K562 (cell line): ENCODE results near the gene PPP1R10. TPM values are rescaled to one million over a fixed set of nuclear protein-coding genes. Genes with fewer than 3 reads are reported as not detected.
A peak's percentile ranks its signal among the peaks of the same experiment; 100 is the strongest.

Experiments
- DACH1 ChIP-seq: fragments of 450-650 bp; IDR thresholded peaks from 2 replicates; pipeline ENCODE4 v1.6.1; 2018; ENCODE audit not compliant: partially characterized antibody
- DMBX1 ChIP-seq: fragments of 250-450 bp; sonication (Bioruptor Pico); IDR thresholded peaks from 2 replicates; pipeline ENCODE4 v1.8.0; 2022; ENCODE audit warnings: inconsistent platforms, mild to moderate bottlenecking, moderate library complexity, borderline replicate concordance
- ZNF324 ChIP-seq: fragments of 250-450 bp; sonication (Bioruptor Pico); IDR thresholded peaks from 2 replicates; pipeline ENCODE4 v1.4.0; 2020; ENCODE audit warnings: mild to moderate bottlenecking
- ZNF77 ChIP-seq: fragments of 250-450 bp; sonication (Bioruptor Pico); IDR thresholded peaks from 2 replicates; pipeline ENCODE4 v1.5.0; 2020
- polyA plus RNA-seq, 8 experiments: library from polyadenylated mRNA; depleted of rRNA in 4 of 8; stranded (reverse) in 5 of 8; unstranded in 3 of 8; fragments of >200 nt; fragmentation: Nextera tagmentation in 2 of 8; fragmentation: Illumina TruSeq in 1 of 8; extraction: Ambion mirVana in 2 of 8; extraction: Trizol in 1 of 8; gene quantifications; 2 replicates each; pipeline versions ENCODE4 v1.2.1 to v1.2.3, GENCODE V29; 2011 to 2014; ENCODE audit warnings: inconsistent platforms in 1 of 8, missing spikeins in 1 of 8
- total RNA-seq, 7 experiments: library from RNA; depleted of rRNA in 6 of 7; stranded (reverse); fragments of >200 nt in 6 of 7; fragmentation: Illumina TruSeq in 2 of 7; extraction: Trizol in 2 of 7; gene quantifications; 2 replicates each; pipeline versions ENCODE4 v1.2.1 to v1.2.3, GENCODE V29; 2011 to 2021; ENCODE audit warnings: low replicate concordance in 1 of 7
- TF ChIP-seq, protein P1 (sequence below): fragments of 450-650 bp; IDR thresholded peaks from 2 replicates; pipeline ENCODE4 v1.6.1; 2014; ENCODE audit warnings: low read depth, mild to moderate bottlenecking, moderate library complexity, borderline replicate concordance
- TF ChIP-seq, protein P2 (sequence below): sonication (generic); formaldehyde crosslinking; IDR thresholded peaks from 2 replicates; pipeline ENCODE4 v1.8.1; 2022; ENCODE audit warnings: missing genetic modification reagents
- TF ChIP-seq, protein P3 (sequence below): fragments of 250-450 bp; sonication (Bioruptor Pico); IDR thresholded peaks from 2 replicates; pipeline ENCODE4 v1.4.0; 2020; ENCODE audit warnings: mild to moderate bottlenecking, moderate library complexity
- TF ChIP-seq, protein P4 (sequence below): fragments of 250-450 bp; sonication (Bioruptor Pico); IDR thresholded peaks from 2 replicates; pipeline ENCODE4 v1.8.0; 2021; ENCODE audit warnings: mild to moderate bottlenecking, moderate library complexity
- TF ChIP-seq, protein P5 (sequence below): sonication (generic); formaldehyde crosslinking; IDR thresholded peaks from 2 replicates; pipeline ENCODE4 v1.8.1; 2023; ENCODE audit warnings: mild to moderate bottlenecking, missing genetic modification reagents

The PPP1R10 gene
- total and polyA plus RNA-seq, 9 of the 15 experiments (the other 6 are each of a cell fraction or from before 2014, with no cell fraction given): 14.1 to 65.5 (median 32.6) TPM

DNA sequence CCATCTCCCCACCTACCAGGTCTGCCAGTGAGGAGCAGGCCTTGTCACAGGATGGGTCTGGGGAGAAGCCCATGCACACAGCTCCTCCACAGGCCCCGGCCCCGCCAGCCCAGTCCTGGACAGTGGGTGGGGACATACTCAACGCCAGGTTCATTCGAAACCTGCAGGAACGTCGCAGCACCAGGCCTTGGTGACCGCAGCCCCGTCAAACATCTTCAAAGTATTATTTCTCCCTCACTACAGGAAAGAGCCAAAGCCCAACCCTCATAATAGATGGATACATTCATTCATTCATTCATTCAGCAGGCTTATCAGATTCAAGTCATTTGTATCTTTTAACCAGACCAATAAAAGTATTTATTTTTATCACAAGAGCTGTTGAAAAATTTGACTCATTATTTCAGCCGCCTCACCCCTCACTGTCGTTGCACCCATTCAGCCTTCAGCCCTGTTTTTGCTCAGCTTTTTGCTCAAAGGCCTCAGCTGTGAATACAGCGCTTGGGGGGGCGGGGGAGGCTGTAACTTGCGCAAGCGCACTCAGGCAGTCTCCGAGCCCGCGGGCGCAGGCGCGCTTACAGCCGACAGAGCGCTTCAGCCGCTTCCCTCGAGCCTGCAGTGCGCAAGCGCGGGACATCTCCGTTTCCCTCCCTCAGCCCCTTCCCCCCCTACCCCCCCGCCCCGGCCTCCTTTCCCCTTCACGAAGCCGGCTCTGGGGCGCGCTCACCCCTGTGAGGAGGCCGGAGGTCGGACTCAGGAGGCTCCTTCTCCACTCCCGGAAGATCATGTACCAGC lies 29.6 kb upstream of the PPP1R10 start, which contains the start of gene C6orf136 (continued):
- TF ChIP-seq, protein P1, sequence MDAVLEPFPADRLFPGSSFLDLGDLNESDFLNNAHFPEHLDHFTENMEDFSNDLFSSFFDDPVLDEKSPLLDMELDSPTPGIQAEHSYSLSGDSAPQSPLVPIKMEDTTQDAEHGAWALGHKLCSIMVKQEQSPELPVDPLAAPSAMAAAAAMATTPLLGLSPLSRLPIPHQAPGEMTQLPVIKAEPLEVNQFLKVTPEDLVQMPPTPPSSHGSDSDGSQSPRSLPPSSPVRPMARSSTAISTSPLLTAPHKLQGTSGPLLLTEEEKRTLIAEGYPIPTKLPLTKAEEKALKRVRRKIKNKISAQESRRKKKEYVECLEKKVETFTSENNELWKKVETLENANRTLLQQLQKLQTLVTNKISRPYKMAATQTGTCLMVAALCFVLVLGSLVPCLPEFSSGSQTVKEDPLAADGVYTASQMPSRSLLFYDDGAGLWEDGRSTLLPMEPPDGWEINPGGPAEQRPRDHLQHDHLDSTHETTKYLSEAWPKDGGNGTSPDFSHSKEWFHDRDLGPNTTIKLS: no peak
- TF ChIP-seq ZNF77 (CRISPR knock-in tag) (no peak), DMBX1 (CRISPR knock-in tag) (no peak), DACH1 (peak; percentile 82), ZNF324 (CRISPR knock-in tag) (no peak)
- TF ChIP-seq, protein P2, sequence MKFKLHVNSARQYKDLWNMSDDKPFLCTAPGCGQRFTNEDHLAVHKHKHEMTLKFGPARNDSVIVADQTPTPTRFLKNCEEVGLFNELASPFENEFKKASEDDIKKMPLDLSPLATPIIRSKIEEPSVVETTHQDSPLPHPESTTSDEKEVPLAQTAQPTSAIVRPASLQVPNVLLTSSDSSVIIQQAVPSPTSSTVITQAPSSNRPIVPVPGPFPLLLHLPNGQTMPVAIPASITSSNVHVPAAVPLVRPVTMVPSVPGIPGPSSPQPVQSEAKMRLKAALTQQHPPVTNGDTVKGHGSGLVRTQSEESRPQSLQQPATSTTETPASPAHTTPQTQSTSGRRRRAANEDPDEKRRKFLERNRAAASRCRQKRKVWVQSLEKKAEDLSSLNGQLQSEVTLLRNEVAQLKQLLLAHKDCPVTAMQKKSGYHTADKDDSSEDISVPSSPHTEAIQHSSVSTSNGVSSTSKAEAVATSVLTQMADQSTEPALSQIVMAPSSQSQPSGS (CRISPR knock-in tag): no peak
- TF ChIP-seq, protein P3, sequence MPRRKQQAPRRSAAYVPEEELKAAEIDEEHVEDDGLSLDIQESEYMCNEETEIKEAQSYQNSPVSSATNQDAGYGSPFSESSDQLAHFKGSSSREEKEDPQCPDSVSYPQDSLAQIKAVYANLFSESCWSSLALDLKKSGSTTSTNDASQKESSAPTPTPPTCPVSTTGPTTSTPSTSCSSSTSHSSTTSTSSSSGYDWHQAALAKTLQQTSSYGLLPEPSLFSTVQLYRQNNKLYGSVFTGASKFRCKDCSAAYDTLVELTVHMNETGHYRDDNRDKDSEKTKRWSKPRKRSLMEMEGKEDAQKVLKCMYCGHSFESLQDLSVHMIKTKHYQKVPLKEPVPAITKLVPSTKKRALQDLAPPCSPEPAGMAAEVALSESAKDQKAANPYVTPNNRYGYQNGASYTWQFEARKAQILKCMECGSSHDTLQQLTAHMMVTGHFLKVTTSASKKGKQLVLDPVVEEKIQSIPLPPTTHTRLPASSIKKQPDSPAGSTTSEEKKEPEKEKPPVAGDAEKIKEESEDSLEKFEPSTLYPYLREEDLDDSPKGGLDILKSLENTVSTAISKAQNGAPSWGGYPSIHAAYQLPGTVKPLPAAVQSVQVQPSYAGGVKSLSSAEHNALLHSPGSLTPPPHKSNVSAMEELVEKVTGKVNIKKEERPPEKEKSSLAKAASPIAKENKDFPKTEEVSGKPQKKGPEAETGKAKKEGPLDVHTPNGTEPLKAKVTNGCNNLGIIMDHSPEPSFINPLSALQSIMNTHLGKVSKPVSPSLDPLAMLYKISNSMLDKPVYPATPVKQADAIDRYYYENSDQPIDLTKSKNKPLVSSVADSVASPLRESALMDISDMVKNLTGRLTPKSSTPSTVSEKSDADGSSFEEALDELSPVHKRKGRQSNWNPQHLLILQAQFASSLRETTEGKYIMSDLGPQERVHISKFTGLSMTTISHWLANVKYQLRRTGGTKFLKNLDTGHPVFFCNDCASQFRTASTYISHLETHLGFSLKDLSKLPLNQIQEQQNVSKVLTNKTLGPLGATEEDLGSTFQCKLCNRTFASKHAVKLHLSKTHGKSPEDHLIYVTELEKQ (CRISPR knock-in tag): no peak
- TF ChIP-seq, protein P4, sequence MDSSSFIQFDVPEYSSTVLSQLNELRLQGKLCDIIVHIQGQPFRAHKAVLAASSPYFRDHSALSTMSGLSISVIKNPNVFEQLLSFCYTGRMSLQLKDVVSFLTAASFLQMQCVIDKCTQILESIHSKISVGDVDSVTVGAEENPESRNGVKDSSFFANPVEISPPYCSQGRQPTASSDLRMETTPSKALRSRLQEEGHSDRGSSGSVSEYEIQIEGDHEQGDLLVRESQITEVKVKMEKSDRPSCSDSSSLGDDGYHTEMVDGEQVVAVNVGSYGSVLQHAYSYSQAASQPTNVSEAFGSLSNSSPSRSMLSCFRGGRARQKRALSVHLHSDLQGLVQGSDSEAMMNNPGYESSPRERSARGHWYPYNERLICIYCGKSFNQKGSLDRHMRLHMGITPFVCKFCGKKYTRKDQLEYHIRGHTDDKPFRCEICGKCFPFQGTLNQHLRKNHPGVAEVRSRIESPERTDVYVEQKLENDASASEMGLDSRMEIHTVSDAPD (CRISPR knock-in tag): no peak
- TF ChIP-seq, protein P5, sequence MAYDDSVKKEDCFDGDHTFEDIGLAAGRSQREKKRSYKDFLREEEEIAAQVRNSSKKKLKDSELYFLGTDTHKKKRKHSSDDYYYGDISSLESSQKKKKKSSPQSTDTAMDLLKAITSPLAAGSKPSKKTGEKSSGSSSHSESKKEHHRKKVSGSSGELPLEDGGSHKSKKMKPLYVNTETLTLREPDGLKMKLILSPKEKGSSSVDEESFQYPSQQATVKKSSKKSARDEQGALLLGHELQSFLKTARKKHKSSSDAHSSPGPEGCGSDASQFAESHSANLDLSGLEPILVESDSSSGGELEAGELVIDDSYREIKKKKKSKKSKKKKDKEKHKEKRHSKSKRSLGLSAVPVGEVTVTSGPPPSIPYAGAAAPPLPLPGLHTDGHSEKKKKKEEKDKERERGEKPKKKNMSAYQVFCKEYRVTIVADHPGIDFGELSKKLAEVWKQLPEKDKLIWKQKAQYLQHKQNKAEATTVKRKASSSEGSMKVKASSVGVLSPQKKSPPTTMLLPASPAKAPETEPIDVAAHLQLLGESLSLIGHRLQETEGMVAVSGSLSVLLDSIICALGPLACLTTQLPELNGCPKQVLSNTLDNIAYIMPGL (CRISPR knock-in tag): 0 out of 2 replicates have a peak, but pooled peaks have one; percentile 31
